ENCODE data around the gene AGO1.

GRCh38 chr1:35887508-35887907 is 4.5 kb downstream of the AGO1 start:
- TF ChIP-seq CTCF (IDR thresholded peaks at IDR 0.05; ENCODE audit: control extremely low read depth in 1 of 3, insufficient read depth in 1 of 3, low read depth in 1 of 3, low read length in 3 of 3) (no peak), EP300 (IDR thresholded peaks at IDR 0.05; ENCODE audit: borderline replicate concordance in 1 of 2, low read depth in 2 of 2, low read length in 2 of 2) (no peak), CBX8 (IDR thresholded peaks at IDR 0.05; ENCODE audit: borderline replicate concordance, low read depth, low read length) (no peak), FOSL1 (IDR thresholded peaks at IDR 0.05; ENCODE audit: insufficient read depth, low read depth, low read length) (no peak), EZH2 (IDR thresholded peaks at IDR 0.05; ENCODE audit: low read depth, low read length, severe bottlenecking) (no peak), TAF1 (IDR thresholded peaks at IDR 0.05; ENCODE audit: low read depth, low read length) (no peak), RXRA (IDR thresholded peaks at IDR 0.05; ENCODE audit: insufficient read depth, low read depth, low read length) (no peak), POLR2A (IDR thresholded peaks at IDR 0.05; ENCODE audit: control extremely low read depth in 1 of 2, low read depth in 2 of 2, low read length in 2 of 2) (no peak), CHD2 (IDR thresholded peaks at IDR 0.05; ENCODE audit: low read length) (no peak), POLR2AphosphoS5 (IDR thresholded peaks at IDR 0.05; ENCODE audit: low read depth, low read length) (no peak)
